ENCODE data around the gene ANXA11.

The ANXA11 gene

GRCh38 chr10:80206277-80206655, 929 bp upstream of the ANXA11 start:
- ATAC-seq (ENCODE audit: insufficient read depth, low read depth) (no peak), DNase-seq (no peak)
- peaks cover 2% of the 10 kb centered on the region for H3K27me3 ChIP-seq (ENCODE audit: insufficient read depth, low read length, poor library complexity)
- peak overlapping the region; percentile 99 for H3K4me2 ChIP-seq (ENCODE audit: insufficient read depth, low read length)
- peaks cover 16% of the 10 kb centered on the region for H4K20me1 ChIP-seq (ENCODE audit: insufficient read depth, low read length)
- no peaks in the 10 kb centered on the region for H3K9me3 ChIP-seq (ENCODE audit: insufficient read depth, low read length, severe bottlenecking)
- peak overlapping the region; percentile 31; the same call in 1 of the 2 replicates for H2AFZ ChIP-seq (ENCODE audit: low read depth, low read length)
- H3K4me3 ChIP-seq (ENCODE audit: low read depth in 1 of 2, low read length in 2 of 2) = peak overlapping the region; percentile 44 to 87; a peak in 2 of 4 replicates
- H3K4me1 ChIP-seq (ENCODE audit: insufficient read depth, low read length) = peaks cover 33% of the 10 kb centered on the region
- H3K36me3 ChIP-seq (ENCODE audit: insufficient read depth, low read length) = no peaks in the 10 kb centered on the region; the same call in 1 of the 2 replicates
- no peak for TF ChIP-seq EZH2 (IDR thresholded peaks at IDR 0.05; ENCODE audit: borderline replicate concordance, low read depth, low read length, severe bottlenecking)
- peaks cover 41% of the 10 kb centered on the region for H3K79me2 ChIP-seq (ENCODE audit: insufficient read depth, low read length)
- H3K27ac ChIP-seq (ENCODE audit: low read length) = no peak overlapping the region; the same call in 1 of the 2 replicates
- peak overlapping the region; percentile 95 for H3K9ac ChIP-seq (ENCODE audit: low read depth, low read length)

- Histone ChIP-seq H3K27ac (ENCODE audit: low read length) (peak overlapping the region; percentile 81), H3K27me3 (ENCODE audit: insufficient read depth, low read length, poor library complexity) (peaks cover 2% of the 10 kb centered on the region), H3K4me1 (ENCODE audit: insufficient read depth, low read length) (peaks cover 33% of the 10 kb centered on the region), H4K20me1 (ENCODE audit: insufficient read depth, low read length) (peaks cover 25% of the 10 kb centered on the region), H3K79me2 (ENCODE audit: insufficient read depth, low read length) (peaks cover 55% of the 10 kb centered on the region), H3K4me2 (ENCODE audit: insufficient read depth, low read length) (peak overlapping the region; percentile 99), H2AFZ (ENCODE audit: low read depth, low read length) (peak overlapping the region; percentile 100), H3K36me3 (ENCODE audit: insufficient read depth, low read length) (no peaks in the 10 kb centered on the region; the same call in 1 of the 2 replicates), H3K9ac (ENCODE audit: low read depth, low read length) (peak overlapping the region; percentile 95), H3K4me3 (ENCODE audit: low read depth in 1 of 2, low read length in 2 of 2) (peak overlapping the region; percentile 44 to 87), H3K9me3 (ENCODE audit: insufficient read depth, low read length, severe bottlenecking) (no peaks in the 10 kb centered on the region)
- ATAC-seq (ENCODE audit: insufficient read depth, low read depth) (peak; percentile 63), DNase-seq (peak; percentile 51)
- TF ChIP-seq EZH2 (IDR thresholded peaks at IDR 0.05; ENCODE audit: borderline replicate concordance, low read depth, low read length, severe bottlenecking) (no peak), CTCF (IDR thresholded peaks at IDR 0.05; ENCODE audit: borderline replicate concordance, extremely low read depth, low read length, poor library complexity, severe bottlenecking) (no peak)
Observed at GRCh38 chr10:80204677-80205476, 460 bp downstream of the ANXA11 start.

GRCh38 chr10:80203835-80204676, 1.3 kb downstream of the ANXA11 start:
- ATAC-seq (ENCODE audit: insufficient read depth, low read depth) = no peak
- Histone ChIP-seq H3K27me3 (ENCODE audit: insufficient read depth, low read length, poor library complexity) (no peaks in the 10 kb centered on the region), H3K79me2 (ENCODE audit: insufficient read depth, low read length) (peaks cover 59% of the 10 kb centered on the region), H3K27ac (ENCODE audit: low read length) (peak overlapping the region; percentile 81), H3K4me3 (ENCODE audit: low read depth in 1 of 2, low read length in 2 of 2) (peak overlapping the region; percentile 44 to 87), H4K20me1 (ENCODE audit: insufficient read depth, low read length) (peaks cover 29% of the 10 kb centered on the region), H2AFZ (ENCODE audit: low read depth, low read length) (peak overlapping the region; percentile 100), H3K9ac (ENCODE audit: low read depth, low read length) (peak overlapping the region; percentile 95), H3K9me3 (ENCODE audit: insufficient read depth, low read length, severe bottlenecking) (no peaks in the 10 kb centered on the region), H3K4me2 (ENCODE audit: insufficient read depth, low read length) (peak overlapping the region; percentile 99), H3K4me1 (ENCODE audit: insufficient read depth, low read length) (peaks cover 33% of the 10 kb centered on the region), H3K36me3 (ENCODE audit: insufficient read depth, low read length) (no peaks in the 10 kb centered on the region; the same call in 1 of the 2 replicates)
- DNase-seq = no peak
- TF ChIP-seq EZH2 (IDR thresholded peaks at IDR 0.05; ENCODE audit: borderline replicate concordance, low read depth, low read length, severe bottlenecking) (no peak), CTCF (IDR thresholded peaks at IDR 0.05; ENCODE audit: borderline replicate concordance, extremely low read depth, low read length, poor library complexity, severe bottlenecking) (no peak)

Data from DND-41 (cell line).